K562 (cell line): ENCODE measurements around the gene MZB1.

Experiments
- CCAR2 ChIP-seq: fragments of 200-400 bp; formaldehyde crosslinking; IDR thresholded peaks from 2 replicates; pipeline ENCODE4 v1.6.1; 2017; ENCODE audit warnings: mild to moderate bottlenecking, low read depth, low read length
- DNMT1 ChIP-seq: fragments of 450-650 bp; IDR thresholded peaks from 2 replicates; pipeline ENCODE4 v1.6.1; 2016; ENCODE audit warnings: antibody characterized with exemption, mild to moderate bottlenecking
- NFE2L1 ChIP-seq: fragments of 450-650 bp; IDR thresholded peaks from 2 replicates; pipeline ENCODE4 v1.6.1; 2016; ENCODE audit warnings: missing genetic modification characterization, low read depth, mild to moderate bottlenecking, missing compliant biosample characterization, moderate library complexity, borderline replicate concordance
- SMARCB1 ChIP-seq: IDR thresholded peaks from 2 replicates; pipeline ENCODE4 v1.6.1; 2011; ENCODE audit warnings: improper control_type of control experiment, low read depth; ENCODE audit not compliant: insufficient read length
- ZBTB40 ChIP-seq, 2 experiments: fragments of 450-650 bp in 1 of 2; sonication (generic) in 1 of 2; formaldehyde crosslinking in 1 of 2; IDR thresholded peaks; 2 replicates each; pipeline versions ENCODE4 v1.7.1 to v1.9.0; 2016 to 2022; ENCODE audit warnings: inconsistent platforms in 1 of 2, mild to moderate bottlenecking in 1 of 2, missing genetic modification reagents in 1 of 2

DNA sequence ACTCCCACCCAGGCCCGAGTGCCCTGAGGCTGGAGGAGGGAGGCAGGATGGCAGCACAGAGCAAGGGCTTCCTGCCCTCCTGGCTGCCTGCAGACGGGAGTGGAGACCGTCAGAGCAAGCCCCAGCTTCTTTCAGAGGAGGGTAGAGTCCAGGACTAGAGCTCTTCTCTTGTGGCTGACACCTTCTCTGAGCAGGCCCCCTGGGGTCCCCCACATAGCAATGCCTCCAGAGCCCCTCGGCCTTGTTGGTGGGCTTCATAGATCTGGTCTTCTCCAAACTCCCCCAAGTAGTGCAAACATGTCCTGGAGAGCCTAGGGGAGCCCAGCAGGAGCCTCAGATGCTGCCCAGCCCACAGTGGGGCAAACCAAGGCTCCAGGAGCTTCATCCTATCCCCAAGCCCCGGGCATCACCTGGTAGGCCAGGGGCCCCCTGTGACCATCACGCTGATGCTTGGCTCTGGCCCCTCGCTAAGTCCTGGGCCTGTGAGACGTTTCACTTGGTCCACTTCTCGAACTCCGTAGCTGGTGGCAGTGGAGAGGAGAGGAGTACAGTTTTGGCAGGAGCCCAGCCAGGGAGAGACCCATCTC is 2.0 kb downstream of the MZB1 start:
- no peak for TF ChIP-seq DNMT1
- TF ChIP-seq CCAR2, result no peak
- no peak for TF ChIP-seq SMARCB1
- TF ChIP-seq ZBTB40 (IDR thresholded peaks at IDR 0.05), result no peak
- no peak for TF ChIP-seq ZBTB40 (CRISPR knock-in tag; IDR thresholded peaks at IDR 0.05)
- no peak for TF ChIP-seq NFE2L1
